Ishikawa (cell line): ENCODE results near the gene NAA11.

Experiments used
- CEBPB ChIP-seq: IDR thresholded peaks from 2 replicates; pipeline ENCODE4 v1.6.1; 2012
- CREB1 ChIP-seq: IDR thresholded peaks from 2 replicates; pipeline ENCODE4 v1.6.1; 2012; ENCODE audit warnings: low read depth
- EGR1 ChIP-seq: IDR thresholded peaks from 2 replicates; pipeline ENCODE4 v1.6.1; 2012
- EP300 ChIP-seq: IDR thresholded peaks from 2 replicates; pipeline ENCODE4 v1.6.1; 2012; ENCODE audit warnings: borderline replicate concordance
- FOXM1 ChIP-seq: IDR thresholded peaks from 2 replicates; pipeline ENCODE4 v1.6.1; 2012; ENCODE audit warnings: low read depth, borderline replicate concordance
- MAX ChIP-seq: IDR thresholded peaks from 2 replicates; pipeline ENCODE4 v1.6.1; 2012
- NFIC ChIP-seq: IDR thresholded peaks from 2 replicates; pipeline ENCODE4 v1.6.1; 2012
- RAD21 ChIP-seq: IDR thresholded peaks from 2 replicates; pipeline ENCODE4 v1.6.1; 2012; ENCODE audit warnings: low read depth
- REST ChIP-seq: IDR thresholded peaks from 2 replicates; pipeline ENCODE4 v1.6.1; 2012; ENCODE audit warnings: low read depth, mild to moderate bottlenecking
- TAF1 ChIP-seq: IDR thresholded peaks from 2 replicates; pipeline ENCODE4 v1.6.1; 2012; ENCODE audit warnings: low read depth, mild to moderate bottlenecking
- TCF12 ChIP-seq: IDR thresholded peaks from 2 replicates; pipeline ENCODE4 v1.6.1; 2012; ENCODE audit warnings: low read depth
- TEAD4 ChIP-seq: IDR thresholded peaks from 2 replicates; pipeline ENCODE4 v1.6.1; 2012
- USF1 ChIP-seq: IDR thresholded peaks from 2 replicates; pipeline ENCODE4 v1.6.1; 2012
- YY1 ChIP-seq: IDR thresholded peaks from 2 replicates; pipeline ENCODE4 v1.6.1; 2012; ENCODE audit warnings: low read depth
- ZBTB7A ChIP-seq: IDR thresholded peaks from 2 replicates; pipeline ENCODE4 v1.6.1; 2012; ENCODE audit warnings: low read depth

Gene NAA11

GRCh38 chr4:79287718-79288117 lies 38.1 kb downstream of the NAA11 start:
- TF ChIP-seq RAD21 = no peak
- no peak for TF ChIP-seq EP300
- TF ChIP-seq TCF12 = no peak
- no peak for TF ChIP-seq REST
- no peak for TF ChIP-seq CREB1
- TF ChIP-seq TEAD4 = no peak
- no peak for TF ChIP-seq MAX
- TF ChIP-seq TAF1 = no peak
- TF ChIP-seq ZBTB7A = no peak
- no peak for TF ChIP-seq CEBPB

GRCh38 chr4:79287076-79287475 lies 38.8 kb downstream of the NAA11 start:
- TF ChIP-seq REST (no peak), TCF12 (no peak), USF1 (no peak), CREB1 (no peak), EP300 (no peak), CEBPB (no peak), FOXM1 (no peak), TEAD4 (no peak)

- TF ChIP-seq ZBTB7A = no peak
- no peak for TF ChIP-seq TAF1
- no peak for TF ChIP-seq NFIC
- TF ChIP-seq USF1 = no peak
- no peak for TF ChIP-seq CREB1
- no peak for TF ChIP-seq FOXM1
- no peak for TF ChIP-seq TCF12
- no peak for TF ChIP-seq REST
- no peak for TF ChIP-seq MAX
- TF ChIP-seq RAD21 = no peak
- no peak for TF ChIP-seq CEBPB
These were observed 44.1 kb downstream of the NAA11 start for GRCh38 chr4:79281566-79282359.

- TF ChIP-seq YY1 = no peak
- no peak for TF ChIP-seq TCF12
- TF ChIP-seq TAF1 = no peak
- no peak for TF ChIP-seq EP300
- no peak for TF ChIP-seq EGR1
- no peak for TF ChIP-seq USF1
- TF ChIP-seq REST = no peak
- no peak for TF ChIP-seq RAD21
- no peak for TF ChIP-seq NFIC
- no peak for TF ChIP-seq CREB1
- TF ChIP-seq TEAD4 = no peak
- TF ChIP-seq MAX = no peak
These were observed 51.9 kb downstream of the NAA11 start for GRCh38 chr4:79273915-79274314.
